Stomach (tissue), 4 donors: Measurements from ENCODE around the gene GAGE2A.

Experiments used
- EP300 ChIP-seq: sonication (generic); formaldehyde crosslinking; IDR thresholded peaks from one replicate; pipeline ENCODE4 v1.6.1; 2017; ENCODE audit warnings: antibody characterized with exemption
- TF ChIP-seq, protein P1 (sequence below), 7 experiments: fragments of 450-650 bp in 4 of 7; fragments of 200-600 bp in 3 of 7; sonication (generic) in 3 of 7; IDR thresholded peaks; one replicate each; pipeline ENCODE4 v1.5.1; 2016 to 2019; ENCODE audit warnings: antibody characterized with exemption in 7 of 7, control low read depth in 2 of 7, mild to moderate bottlenecking in 1 of 7

DNA sequence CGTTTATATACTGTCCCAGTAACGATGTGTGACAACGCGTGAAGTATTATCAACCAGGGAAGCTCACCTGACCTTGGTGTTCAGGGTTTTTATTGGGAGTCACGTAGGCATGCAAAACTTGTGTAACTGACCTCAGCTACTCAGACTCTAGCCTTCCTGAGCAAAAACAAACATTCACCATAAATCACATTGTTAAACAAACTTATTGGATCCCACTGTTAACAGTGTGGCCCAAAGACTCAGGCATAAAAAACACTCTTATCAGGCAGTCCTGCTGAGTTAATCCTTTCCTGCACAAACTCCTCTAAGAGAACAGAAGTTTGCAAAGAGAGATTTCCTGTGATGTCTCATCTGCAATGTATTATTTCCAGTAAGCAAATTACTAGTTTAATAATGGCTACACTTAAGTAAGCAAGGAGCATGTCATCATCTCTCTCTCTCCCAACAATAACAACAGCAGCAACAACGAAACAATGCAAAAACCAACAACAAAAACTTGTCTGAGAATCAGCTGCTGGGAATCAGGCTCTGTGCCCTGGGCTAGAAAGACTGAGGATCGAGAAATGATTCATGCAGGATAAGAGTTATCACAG lies 21.5 kb downstream of the GAGE2A start:
- TF ChIP-seq, protein P1, sequence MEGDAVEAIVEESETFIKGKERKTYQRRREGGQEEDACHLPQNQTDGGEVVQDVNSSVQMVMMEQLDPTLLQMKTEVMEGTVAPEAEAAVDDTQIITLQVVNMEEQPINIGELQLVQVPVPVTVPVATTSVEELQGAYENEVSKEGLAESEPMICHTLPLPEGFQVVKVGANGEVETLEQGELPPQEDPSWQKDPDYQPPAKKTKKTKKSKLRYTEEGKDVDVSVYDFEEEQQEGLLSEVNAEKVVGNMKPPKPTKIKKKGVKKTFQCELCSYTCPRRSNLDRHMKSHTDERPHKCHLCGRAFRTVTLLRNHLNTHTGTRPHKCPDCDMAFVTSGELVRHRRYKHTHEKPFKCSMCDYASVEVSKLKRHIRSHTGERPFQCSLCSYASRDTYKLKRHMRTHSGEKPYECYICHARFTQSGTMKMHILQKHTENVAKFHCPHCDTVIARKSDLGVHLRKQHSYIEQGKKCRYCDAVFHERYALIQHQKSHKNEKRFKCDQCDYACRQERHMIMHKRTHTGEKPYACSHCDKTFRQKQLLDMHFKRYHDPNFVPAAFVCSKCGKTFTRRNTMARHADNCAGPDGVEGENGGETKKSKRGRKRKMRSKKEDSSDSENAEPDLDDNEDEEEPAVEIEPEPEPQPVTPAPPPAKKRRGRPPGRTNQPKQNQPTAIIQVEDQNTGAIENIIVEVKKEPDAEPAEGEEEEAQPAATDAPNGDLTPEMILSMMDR (IDR thresholded peaks at IDR 0.05) = no peak
- TF ChIP-seq EP300 = no peak
